Measurements from ENCODE around the gene DTYMK.

DNA sequence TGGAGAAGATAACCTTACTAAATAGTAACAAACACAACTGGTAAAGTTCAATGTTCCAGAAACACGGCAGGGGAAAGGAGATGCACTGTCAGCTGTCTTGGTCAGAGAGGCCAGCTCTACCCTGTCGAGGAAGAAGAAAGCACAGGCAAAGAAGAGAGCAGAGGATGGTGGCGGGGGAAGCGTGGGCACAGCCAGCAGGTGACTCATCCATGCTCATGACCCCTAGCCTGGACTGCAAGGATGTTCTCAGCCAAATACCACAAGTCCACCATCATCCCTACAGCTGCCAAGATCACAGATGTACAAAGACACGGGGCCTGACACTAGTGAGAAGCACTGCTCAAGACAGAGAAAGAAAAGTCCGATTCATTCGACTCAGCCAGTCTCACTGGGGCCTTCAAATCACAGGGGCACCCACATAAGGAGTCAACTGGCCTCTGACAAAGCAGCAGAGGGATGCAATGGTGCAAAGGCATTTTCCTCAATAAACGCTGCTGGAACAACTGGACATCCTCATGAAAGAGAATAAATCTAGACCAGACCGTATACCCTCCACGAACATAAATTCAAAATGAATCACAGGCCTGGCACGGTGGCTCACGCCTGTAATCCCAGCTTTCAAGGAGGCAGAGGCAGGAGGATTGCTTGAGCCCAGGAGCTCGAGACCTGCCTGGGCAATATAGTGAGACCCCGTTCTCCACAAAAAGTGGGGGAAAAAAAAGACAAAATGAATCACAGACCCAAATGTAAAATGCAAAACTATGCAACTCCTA is 5.6 kb downstream of the DTYMK start:
- no peak for TF ChIP-seq CTCF (conservative IDR thresholded peaks at IDR 0.05; ENCODE audit: low read depth, low read length)
- TF ChIP-seq EZH2phosphoT487 (IDR thresholded peaks at IDR 0.05; ENCODE audit: borderline replicate concordance, low read length) = no peak
- no peak for TF ChIP-seq EZH2 (IDR thresholded peaks at IDR 0.05; ENCODE audit: low read length, unreplicated experiment)

All from PC-3 (cell line).